Posterior cingulate gyrus (tissue), 11 donors: ENCODE data around the gene COL18A1.
"Not testable (repeated sequence)": the region's sequence is repeated elsewhere in the genome, so short reads cannot be mapped to it uniquely, and the experiment has no call there.

Source experiments
- DNase-seq, 10 donors: peaks; one replicate each; pipeline versions ENCODE4 v3.0.0 to v3.0.0-alpha.2; 2020 to 2021; ENCODE audit warnings: mixed read lengths in 3 of 10
- intact Hi-C: fragments of 100-400 bp; cut with DNase I; formaldehyde crosslinking; loops from one replicate; pipeline ENCODE4 v1.15.1; 2023

The COL18A1 gene

DNA sequence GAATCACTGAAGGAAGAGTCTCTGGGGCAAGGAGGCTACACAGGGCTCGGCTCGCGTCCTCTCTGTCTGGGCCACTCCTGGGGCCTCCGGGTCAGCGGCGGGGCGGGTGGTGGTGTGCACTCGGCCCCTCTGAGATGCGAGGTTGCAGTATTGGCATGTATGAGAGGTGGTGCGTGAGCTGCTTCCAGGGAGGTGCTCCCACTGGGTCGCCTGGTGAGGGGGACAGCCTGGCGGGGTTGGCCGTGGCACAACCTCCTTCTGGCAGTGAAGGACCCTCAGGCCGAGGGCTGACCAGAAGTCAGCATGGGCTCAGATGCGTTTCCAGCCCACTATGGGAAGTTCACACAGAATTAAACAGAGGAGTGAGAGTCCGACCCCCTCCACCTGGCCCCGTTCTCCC lies 38.5 kb upstream of the COL18A1 start:
- intact Hi-C loops: no loop called here
- DNase-seq: peak in 2 of 10 donors; percentile 53 to 79

GRCh38 chr21:45366931-45367401 lies 38.0 kb upstream of the COL18A1 start:
- intact Hi-C loops: no loop called here
- peak in 1 of 10 donors; percentile 64 for DNase-seq

DNA sequence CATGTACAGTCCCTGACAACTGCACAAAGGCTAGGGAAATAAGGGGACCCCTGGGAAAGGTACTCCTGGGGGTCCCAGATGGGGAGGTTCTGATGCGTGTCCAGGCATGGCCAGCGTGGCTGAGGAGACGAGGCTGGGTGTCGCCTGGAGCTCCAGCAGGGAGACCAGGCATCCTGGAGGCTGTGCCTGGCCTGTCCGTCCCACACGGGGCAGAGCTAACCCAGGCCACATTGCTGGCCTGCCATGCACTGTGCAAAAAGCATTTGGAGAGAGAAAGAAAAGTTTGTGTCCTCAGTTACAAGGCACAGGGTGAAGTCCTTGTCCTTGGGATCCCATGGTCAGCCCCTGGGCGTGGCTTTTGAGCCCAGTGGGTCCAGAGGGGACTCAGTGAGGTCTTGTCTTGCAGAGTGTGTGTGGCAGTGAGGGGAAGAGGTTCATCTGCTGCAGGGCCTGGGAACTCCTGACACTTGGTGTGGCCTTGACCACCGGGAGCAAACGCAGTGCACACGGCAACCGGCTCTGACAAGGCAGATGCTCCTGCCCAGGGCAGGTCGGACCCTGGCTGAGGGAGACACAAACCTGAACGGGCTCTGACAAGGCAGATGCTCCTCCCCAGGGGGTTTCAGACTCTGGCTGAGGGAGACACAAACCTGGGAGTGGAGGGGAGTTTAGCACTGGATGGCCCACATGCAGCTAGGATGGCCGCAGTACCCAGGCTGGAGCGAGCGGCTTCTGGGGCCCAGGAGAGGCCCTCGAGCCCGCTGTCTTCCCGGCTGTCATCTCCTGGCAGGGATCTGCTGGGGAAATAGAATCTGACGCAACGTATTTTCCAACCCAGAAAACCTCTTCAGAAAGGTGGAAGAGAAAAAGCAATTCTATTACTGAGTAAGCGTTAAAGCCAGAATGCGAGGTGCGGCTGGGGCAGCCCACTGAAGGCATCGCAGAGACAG lies 37.3 kb upstream of the COL18A1 start:
- intact Hi-C loops: no loop called here
- no peak for DNase-seq

DNA sequence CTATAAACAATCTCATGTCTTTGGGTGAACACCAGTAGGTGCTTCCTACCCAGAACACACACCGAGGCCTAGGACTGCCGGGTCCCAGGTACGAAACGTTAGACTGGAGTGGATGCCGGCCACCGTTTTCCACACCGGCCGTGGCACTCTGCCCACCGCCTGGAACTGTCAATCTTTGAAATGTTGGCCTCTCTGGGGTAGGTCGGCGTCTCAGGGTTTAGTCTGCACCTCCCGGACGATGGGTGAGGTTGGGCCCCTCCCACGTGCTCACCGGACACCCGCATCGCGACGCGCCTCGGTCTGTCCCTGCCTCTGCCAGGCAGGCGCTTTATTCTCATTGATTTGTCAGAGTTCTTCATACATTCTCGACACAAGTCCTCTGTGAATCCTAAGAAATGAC lies 35.9 kb upstream of the COL18A1 start:
- intact Hi-C loops, DNase-seq: not testable (repeated sequence)

DNA sequence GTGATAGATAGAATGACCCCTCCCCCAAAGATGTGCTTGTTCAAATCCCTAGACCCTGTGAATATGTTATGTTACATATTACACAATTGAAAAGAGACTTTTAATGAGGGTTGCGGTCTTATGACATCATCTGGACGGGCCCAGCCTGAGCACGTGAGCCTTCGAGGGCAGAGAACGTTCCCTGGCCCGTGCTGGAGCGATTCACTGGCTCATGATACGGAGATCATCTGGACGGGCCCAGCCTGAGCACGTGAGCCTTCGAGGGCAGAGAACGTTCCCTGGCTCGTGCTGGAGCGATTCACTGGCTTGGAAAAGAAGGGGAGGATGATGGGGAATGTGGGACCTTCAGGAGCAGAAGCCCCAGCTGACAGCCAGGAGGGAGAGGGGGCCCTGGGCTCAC lies 34.4 kb upstream of the COL18A1 start:
- intact Hi-C loops: no loop called here
- peak in 2 of 10 donors; percentile 42 to 45 for DNase-seq

DNA sequence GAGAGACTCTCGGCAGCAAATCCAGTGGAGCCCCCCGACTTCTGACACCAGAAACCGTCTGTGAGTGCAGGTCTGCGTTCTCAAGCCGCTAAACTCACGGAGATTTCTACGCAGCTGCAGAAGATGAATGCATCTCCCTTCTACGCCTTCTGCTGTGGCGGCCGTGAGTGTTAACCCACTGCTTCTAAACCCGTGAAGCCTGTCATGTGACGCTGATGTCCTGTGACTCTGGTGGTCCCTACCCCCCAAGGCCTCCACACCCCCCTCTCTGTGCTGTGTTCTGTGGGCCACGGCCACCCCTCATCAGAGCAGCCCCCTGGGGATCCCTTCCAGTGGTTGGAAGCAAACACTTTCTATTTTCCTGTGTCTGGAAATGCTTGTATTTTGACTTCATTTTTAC lies 33.9 kb upstream of the COL18A1 start:
- intact Hi-C loops: no loop called here
- DNase-seq: peak in 3 of 10 donors; percentile 35 to 50 (median 38)

DNA sequence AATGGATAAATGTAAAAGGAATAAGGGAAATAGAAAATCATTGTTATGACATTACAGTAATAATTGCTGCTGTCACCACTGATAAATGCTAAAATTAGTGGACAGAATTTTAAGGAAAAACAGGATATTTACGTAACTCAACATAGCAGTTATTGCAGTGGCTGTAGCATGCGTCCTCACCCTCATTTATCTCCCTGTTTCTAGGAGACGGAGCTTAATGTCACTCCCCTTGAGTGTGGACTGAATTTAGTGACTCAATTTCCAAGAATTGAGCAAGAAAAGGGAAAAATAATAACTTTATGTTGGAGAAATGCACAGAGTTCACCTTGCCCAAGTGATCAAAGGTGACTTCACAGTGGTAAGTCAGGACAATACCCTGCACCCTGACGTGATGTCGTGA lies 33.3 kb upstream of the COL18A1 start:
- intact Hi-C loops: no loop called here

GRCh38 chr21:45372732-45373355 lies 32.1 kb upstream of the COL18A1 start:
- intact Hi-C loops: no loop called here
- peak in 4 of 10 donors; percentile 13 to 56 (median 45) for DNase-seq

More for the DNA sequence above, 33.3 kb upstream of the COL18A1 start:
- no peak for DNase-seq

DNA sequence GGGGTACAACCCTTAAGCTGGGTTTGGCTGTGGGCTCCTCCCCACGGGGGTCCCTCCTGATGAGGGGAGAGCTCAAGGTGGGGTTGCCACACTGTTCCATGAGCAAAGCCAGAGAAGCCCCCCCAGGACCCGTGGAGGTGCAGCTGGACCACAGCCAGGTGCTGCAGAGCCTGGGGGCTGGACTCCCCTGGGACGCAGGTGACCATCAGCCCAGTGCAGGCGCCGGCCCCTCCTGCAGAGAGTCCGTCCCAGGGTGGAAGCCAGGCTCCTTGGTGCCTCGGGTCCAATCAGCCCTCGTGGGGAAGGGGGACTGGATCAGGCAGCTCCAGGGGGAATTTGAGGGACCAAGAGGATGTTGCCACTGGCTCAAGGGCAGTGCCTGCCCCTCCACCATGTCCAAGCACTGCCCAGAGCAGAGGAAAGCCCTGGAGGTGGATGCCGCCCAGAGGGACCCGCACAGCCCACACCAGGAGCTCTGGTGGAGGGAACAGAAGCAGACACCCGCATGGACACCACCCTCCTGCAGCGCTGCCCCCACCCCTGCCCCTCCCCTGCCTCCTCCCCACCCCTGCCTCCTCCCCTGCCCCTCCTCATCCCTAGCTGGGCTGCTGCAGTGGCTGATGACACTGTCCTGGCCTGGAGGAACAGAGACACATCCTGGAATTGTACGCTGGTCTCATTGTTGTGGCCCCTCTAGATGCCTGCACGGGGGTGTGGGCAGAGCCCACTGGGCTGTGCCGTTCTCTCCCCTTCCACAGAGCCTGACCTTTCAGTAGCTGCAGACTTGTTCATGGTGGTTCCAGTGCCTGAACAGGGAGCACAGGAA lies 30.8 kb upstream of the COL18A1 start:
- DNase-seq: peak in 4 of 10 donors; percentile 23 to 72 (median 42)
- intact Hi-C loops: no loop called here

GRCh38 chr21:45374826-45375455 lies 30.0 kb upstream of the COL18A1 start:
- intact Hi-C loops: no loop called here
- DNase-seq: peak in 4 of 10 donors; percentile 10 to 67 (median 50)

- intact Hi-C loops: no loop called here
- peak in 6 of 10 donors; percentile 0 to 69 (median 20) for DNase-seq
These were observed 28.3 kb upstream of the COL18A1 start for GRCh38 chr21:45376459-45377324.

DNA sequence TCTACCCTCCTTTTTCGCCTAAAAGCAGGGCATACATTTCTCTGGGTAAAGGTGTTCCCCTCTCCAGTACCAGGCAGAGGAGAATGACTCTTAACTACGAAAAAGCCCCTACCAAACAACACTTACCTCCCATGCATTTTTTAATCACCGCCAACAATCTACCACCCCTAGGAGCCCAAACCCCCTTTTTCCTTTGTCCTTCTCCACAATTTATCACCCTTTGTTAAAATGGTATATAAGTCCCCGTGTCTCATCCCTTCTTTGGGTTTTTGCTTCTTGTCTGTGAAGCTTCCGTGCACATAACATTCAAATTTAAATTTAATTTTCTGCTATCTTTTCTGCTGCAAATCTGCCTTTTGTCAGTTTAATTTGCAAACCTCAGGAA lies 27.6 kb upstream of the COL18A1 start:
- intact Hi-C loops: no loop called here
- no peak for DNase-seq

- intact Hi-C loops: no loop called here
- peak in 2 of 10 donors; percentile 18 to 24 for DNase-seq
These were observed 27.1 kb upstream of the COL18A1 start for GRCh38 chr21:45377866-45378257.

DNA sequence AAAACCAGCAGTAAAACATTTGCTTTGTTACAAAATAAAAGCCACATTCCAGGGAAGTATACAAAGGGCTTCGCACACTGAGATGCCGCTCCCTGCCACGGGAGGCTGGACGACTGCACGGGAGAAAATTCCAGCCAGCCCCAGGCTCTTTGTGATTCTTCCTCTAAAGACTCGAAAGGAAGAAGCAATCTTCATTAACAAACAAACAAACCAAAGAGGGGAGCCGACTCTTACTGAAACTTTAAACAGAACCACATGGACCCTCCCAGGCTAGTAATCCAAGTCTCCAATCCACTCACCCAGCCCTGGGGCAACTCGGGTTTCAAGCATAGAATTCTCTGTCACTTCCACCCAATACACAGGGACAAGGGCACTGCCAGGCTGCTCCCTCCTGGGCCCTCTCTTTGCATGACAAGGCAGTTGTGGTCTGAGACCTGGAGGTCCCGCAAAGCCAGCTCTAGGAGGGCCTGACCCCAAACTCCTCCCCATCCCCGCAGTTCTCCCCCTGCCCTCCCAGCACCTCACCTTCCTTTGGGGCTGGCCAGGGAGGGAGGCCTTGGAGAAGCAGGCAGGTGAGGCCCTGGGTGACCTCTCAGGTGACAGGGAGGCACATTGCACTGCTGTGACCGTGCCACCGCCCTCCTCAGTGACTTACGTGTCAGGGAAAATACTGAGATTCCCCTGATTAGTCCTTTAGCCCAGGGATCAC lies 26.6 kb upstream of the COL18A1 start:
- intact Hi-C loops: no loop called here
- peak in 5 of 10 donors; percentile 6 to 62 (median 49) for DNase-seq

DNA sequence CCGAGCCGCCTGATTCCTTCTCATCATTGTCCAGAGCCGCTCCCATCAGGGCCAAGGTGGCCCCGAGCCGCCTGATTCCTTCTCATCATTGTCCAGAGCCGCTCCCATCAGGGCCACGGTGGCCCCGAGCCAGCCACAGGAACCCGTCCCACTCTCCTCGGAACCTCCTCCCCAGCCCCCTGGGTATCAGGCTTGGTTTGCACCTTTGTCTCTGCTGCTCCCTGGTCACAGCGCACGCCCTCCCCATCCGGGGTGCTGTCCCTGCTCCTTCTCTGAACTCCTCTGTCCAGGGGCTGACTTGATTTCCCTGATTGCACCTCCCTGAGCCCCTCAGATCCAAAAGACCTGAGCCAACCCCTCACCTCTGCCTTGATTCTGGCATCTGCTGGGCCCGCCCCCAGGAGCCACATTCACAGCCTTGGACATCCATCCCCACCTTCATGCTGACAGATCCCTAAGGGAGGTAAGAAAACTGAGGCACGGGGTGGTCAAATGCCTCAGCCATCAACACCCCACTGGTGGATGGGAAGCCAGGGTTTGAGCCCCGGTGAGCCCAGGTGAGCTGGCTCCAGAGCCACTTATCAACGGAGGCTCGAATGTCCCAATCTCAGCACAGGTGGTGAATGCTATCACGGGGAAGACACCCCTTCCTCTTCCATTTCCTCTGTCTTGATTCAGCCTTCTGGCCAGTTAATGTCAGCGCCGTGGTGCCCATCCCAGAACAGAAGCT lies 25.6 kb upstream of the COL18A1 start:
- intact Hi-C loops: no loop called here

GRCh38 chr21:45379901-45380330 lies 25.0 kb upstream of the COL18A1 start:
- DNase-seq: peak in 5 of 10 donors; percentile 1 to 37 (median 20)
- intact Hi-C loops: no loop called here

More for the DNA sequence above, 25.6 kb upstream of the COL18A1 start:
- DNase-seq: peak in 5 of 10 donors; percentile 2 to 66 (median 12)

DNA sequence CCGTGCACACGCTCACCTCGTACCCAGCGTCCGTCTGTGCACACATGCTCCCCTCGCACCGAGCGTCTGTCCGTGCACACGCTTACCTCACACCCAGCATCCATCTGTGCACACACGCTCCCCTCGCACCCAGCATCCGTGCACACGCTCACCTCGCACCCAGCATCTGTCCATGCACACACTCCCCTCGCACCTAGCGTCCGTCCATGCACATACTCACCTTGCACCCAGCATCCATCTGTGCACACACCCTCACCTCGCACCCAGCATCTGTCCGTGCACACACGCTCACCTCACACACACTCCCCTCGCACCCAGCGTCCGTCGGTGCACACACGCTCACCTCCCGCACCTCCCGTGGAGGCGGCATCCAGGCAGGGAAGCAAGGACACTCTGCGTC lies 24.4 kb upstream of the COL18A1 start:
- DNase-seq: peak in 4 of 10 donors; percentile 9 to 74 (median 62)
- intact Hi-C loops: no loop called here
